ENCODE results near the gene PYGO2. TPM values are rescaled to one million over a fixed set of nuclear protein-coding genes. Genes with fewer than 3 reads are reported as not detected.
"Not testable (repeated sequence)": the region's sequence is repeated elsewhere in the genome, so short reads cannot be mapped to it uniquely, and the experiment has no call there.

PYGO2 gene
- polyA plus RNA-seq, 1 donor (not counting 4 experiments of a cell fraction or from before 2014, with no cell fraction given) = 15.1 TPM

- H3K9me1 ChIP-seq (ENCODE audit: control insufficient read depth, extremely low read depth, insufficient read depth, low read length) = no peaks in the 10 kb centered on the region
- TF ChIP-seq EZH2 (IDR thresholded peaks at IDR 0.05; ENCODE audit: low read length) = no peak
- TF ChIP-seq, protein P1, sequence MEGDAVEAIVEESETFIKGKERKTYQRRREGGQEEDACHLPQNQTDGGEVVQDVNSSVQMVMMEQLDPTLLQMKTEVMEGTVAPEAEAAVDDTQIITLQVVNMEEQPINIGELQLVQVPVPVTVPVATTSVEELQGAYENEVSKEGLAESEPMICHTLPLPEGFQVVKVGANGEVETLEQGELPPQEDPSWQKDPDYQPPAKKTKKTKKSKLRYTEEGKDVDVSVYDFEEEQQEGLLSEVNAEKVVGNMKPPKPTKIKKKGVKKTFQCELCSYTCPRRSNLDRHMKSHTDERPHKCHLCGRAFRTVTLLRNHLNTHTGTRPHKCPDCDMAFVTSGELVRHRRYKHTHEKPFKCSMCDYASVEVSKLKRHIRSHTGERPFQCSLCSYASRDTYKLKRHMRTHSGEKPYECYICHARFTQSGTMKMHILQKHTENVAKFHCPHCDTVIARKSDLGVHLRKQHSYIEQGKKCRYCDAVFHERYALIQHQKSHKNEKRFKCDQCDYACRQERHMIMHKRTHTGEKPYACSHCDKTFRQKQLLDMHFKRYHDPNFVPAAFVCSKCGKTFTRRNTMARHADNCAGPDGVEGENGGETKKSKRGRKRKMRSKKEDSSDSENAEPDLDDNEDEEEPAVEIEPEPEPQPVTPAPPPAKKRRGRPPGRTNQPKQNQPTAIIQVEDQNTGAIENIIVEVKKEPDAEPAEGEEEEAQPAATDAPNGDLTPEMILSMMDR (optimal IDR thresholded peaks at IDR 0.05 in 1 of 3, IDR thresholded peaks at IDR 0.05 in 1 of 3, conservative IDR thresholded peaks at IDR 0.05 in 1 of 3; ENCODE audit: extremely low read depth in 1 of 3, insufficient read depth in 2 of 3, low read length in 3 of 3) = no peak
- peaks cover 21% of the 10 kb centered on the region for H3K4me1 ChIP-seq (ENCODE audit: control insufficient read depth, extremely low read depth, insufficient read depth, low read length)
- H3K4me3 ChIP-seq (ENCODE audit: control insufficient read depth in 2 of 3, extremely low read depth in 1 of 3, insufficient read depth in 2 of 3, low read depth in 1 of 3, low read length in 3 of 3) = peak overlapping the region in 2 of 3 experiments; percentile 71 to 99
- DNase-seq (ENCODE audit: low read depth, low spot score) (no peak), FAIRE-seq (no peak)
- peak overlapping the region; percentile 63 for H3K27ac ChIP-seq (ENCODE audit: control insufficient read depth, insufficient read depth, low read length)
- H2AFZ ChIP-seq (ENCODE audit: control insufficient read depth, low read length) = peak overlapping the region; percentile 88
- H3K79me2 ChIP-seq (ENCODE audit: control insufficient read depth, insufficient read depth, low read length) = peaks cover 35% of the 10 kb centered on the region
- peaks cover 4 to 9% of the 10 kb centered on the region in 2 experiments for H3K36me3 ChIP-seq (ENCODE audit: control insufficient read depth in 2 of 2, extremely low read depth in 1 of 2, insufficient read depth in 2 of 2, low read length in 2 of 2)
- peak overlapping the region; percentile 47 for H3K9ac ChIP-seq (ENCODE audit: control insufficient read depth, extremely low read depth, insufficient read depth, low read length)
- no peaks in the 10 kb centered on the region for H3K27me3 ChIP-seq (ENCODE audit: control insufficient read depth, extremely low read depth, insufficient read depth, low read length)
- peak overlapping the region; percentile 97 for H3K4me2 ChIP-seq (ENCODE audit: control insufficient read depth, extremely low read depth, insufficient read depth, low read depth, low read length)
- dilution Hi-C loops (cut with MboI; ENCODE audit: extremely low pct_ligation_motif_present, low sequenced_read_pairs) = no loop called here
- no peaks in the 10 kb centered on the region for H3K9me3 ChIP-seq (ENCODE audit: control insufficient read depth, low read depth, low read length)
- no peaks in the 10 kb centered on the region for H4K20me1 ChIP-seq (ENCODE audit: control insufficient read depth, extremely low read depth, insufficient read depth, low read length)
Measured at GRCh38 chr1:154982341-154982740, 20.8 kb upstream of the PYGO2 start.

DNA sequence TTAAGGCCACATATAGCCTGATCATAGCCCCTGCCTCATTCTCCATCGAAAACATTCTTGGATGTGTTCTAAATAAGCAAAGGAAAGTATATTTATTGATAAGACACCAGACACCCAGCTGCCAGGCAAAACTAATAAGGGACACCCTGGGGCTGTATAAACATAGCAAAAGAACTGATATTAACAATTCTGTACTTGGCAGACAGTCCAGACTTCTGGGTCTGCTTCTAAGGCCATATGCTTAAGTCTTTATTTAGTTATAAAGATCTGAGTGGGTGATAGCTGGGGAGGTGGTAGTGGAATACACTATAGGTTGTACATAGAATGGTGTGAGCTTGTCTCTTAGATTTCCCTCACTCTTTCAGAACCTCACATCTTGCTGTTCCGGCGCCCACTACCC is 16.8 kb upstream of the PYGO2 start:
- Histone ChIP-seq H4K20me1 (ENCODE audit: control insufficient read depth, extremely low read depth, insufficient read depth, low read length) (no peaks in the 10 kb centered on the region), H3K9me1 (ENCODE audit: control insufficient read depth, extremely low read depth, insufficient read depth, low read length) (no peaks in the 10 kb centered on the region), H2AFZ (ENCODE audit: control insufficient read depth, low read length) (no peak overlapping the region), H3K4me3 (ENCODE audit: control insufficient read depth in 2 of 3, extremely low read depth in 1 of 3, insufficient read depth in 2 of 3, low read depth in 1 of 3, low read length in 3 of 3) (no peak overlapping the region), H3K27me3 (ENCODE audit: control insufficient read depth, extremely low read depth, insufficient read depth, low read length) (no peaks in the 10 kb centered on the region), H3K27ac (ENCODE audit: control insufficient read depth, insufficient read depth, low read length) (no peak overlapping the region), H3K9me3 (ENCODE audit: control insufficient read depth, low read depth, low read length) (no peaks in the 10 kb centered on the region), H3K4me1 (ENCODE audit: control insufficient read depth, extremely low read depth, insufficient read depth, low read length) (peaks cover 14% of the 10 kb centered on the region), H3K9ac (ENCODE audit: control insufficient read depth, extremely low read depth, insufficient read depth, low read length) (no peak overlapping the region), H3K79me2 (ENCODE audit: control insufficient read depth, insufficient read depth, low read length) (peaks cover 43% of the 10 kb centered on the region), H3K36me3 (ENCODE audit: control insufficient read depth in 2 of 2, extremely low read depth in 1 of 2, insufficient read depth in 2 of 2, low read length in 2 of 2) (peaks cover 0 to 10% of the 10 kb centered on the region in 2 experiments), H3K4me2 (ENCODE audit: control insufficient read depth, extremely low read depth, insufficient read depth, low read depth, low read length) (no peak overlapping the region)
- dilution Hi-C loops (cut with MboI; ENCODE audit: extremely low pct_ligation_motif_present, low sequenced_read_pairs) = no loop called here
- DNase-seq (ENCODE audit: low read depth, low spot score) (no peak), FAIRE-seq (no peak)
- TF ChIP-seq, protein P1 (optimal IDR thresholded peaks at IDR 0.05 in 1 of 3, IDR thresholded peaks at IDR 0.05 in 1 of 3, conservative IDR thresholded peaks at IDR 0.05 in 1 of 3; ENCODE audit: extremely low read depth in 1 of 3, insufficient read depth in 2 of 3, low read length in 3 of 3) = no peak
- TF ChIP-seq EZH2 (IDR thresholded peaks at IDR 0.05; ENCODE audit: low read length) = no peak

GRCh38 chr1:154977762-154978161 is 16.2 kb upstream of the PYGO2 start:
- H3K27ac ChIP-seq (ENCODE audit: control insufficient read depth, insufficient read depth, low read length); H3K4me2 ChIP-seq (ENCODE audit: control insufficient read depth, extremely low read depth, insufficient read depth, low read depth, low read length); H4K20me1 ChIP-seq (ENCODE audit: control insufficient read depth, extremely low read depth, insufficient read depth, low read length); H3K27me3 ChIP-seq (ENCODE audit: control insufficient read depth, extremely low read depth, insufficient read depth, low read length); H3K9me1 ChIP-seq (ENCODE audit: control insufficient read depth, extremely low read depth, insufficient read depth, low read length); H3K4me3 ChIP-seq (ENCODE audit: control insufficient read depth in 2 of 3, extremely low read depth in 1 of 3, insufficient read depth in 2 of 3, low read depth in 1 of 3, low read length in 3 of 3); H3K9me3 ChIP-seq (ENCODE audit: control insufficient read depth, low read depth, low read length); H3K9ac ChIP-seq (ENCODE audit: control insufficient read depth, extremely low read depth, insufficient read depth, low read length); H3K36me3 ChIP-seq (ENCODE audit: control insufficient read depth in 2 of 2, extremely low read depth in 1 of 2, insufficient read depth in 2 of 2, low read length in 2 of 2); H2AFZ ChIP-seq (ENCODE audit: control insufficient read depth, low read length); FAIRE-seq; DNase-seq (ENCODE audit: low read depth, low spot score); dilution Hi-C loops (cut with MboI; ENCODE audit: extremely low pct_ligation_motif_present, low sequenced_read_pairs): not testable (repeated sequence)
- Histone ChIP-seq H3K4me1 (ENCODE audit: control insufficient read depth, extremely low read depth, insufficient read depth, low read length) (peaks cover 16% of the 10 kb centered on the region), H3K79me2 (ENCODE audit: control insufficient read depth, insufficient read depth, low read length) (peaks cover 43% of the 10 kb centered on the region)
